ENCODE results near the gene HIPK1. TPM values are rescaled to one million over a fixed set of nuclear protein-coding genes. Genes with fewer than 3 reads are reported as not detected.
A peak's percentile ranks its signal among the peaks of the same experiment; 100 is the strongest.

Gene HIPK1
- total and polyA plus RNA-seq, 2 of the 13 experiments (the other 11 are each of a cell fraction or from before 2014, with no cell fraction given), result 20.8 to 33.4 TPM

DNA sequence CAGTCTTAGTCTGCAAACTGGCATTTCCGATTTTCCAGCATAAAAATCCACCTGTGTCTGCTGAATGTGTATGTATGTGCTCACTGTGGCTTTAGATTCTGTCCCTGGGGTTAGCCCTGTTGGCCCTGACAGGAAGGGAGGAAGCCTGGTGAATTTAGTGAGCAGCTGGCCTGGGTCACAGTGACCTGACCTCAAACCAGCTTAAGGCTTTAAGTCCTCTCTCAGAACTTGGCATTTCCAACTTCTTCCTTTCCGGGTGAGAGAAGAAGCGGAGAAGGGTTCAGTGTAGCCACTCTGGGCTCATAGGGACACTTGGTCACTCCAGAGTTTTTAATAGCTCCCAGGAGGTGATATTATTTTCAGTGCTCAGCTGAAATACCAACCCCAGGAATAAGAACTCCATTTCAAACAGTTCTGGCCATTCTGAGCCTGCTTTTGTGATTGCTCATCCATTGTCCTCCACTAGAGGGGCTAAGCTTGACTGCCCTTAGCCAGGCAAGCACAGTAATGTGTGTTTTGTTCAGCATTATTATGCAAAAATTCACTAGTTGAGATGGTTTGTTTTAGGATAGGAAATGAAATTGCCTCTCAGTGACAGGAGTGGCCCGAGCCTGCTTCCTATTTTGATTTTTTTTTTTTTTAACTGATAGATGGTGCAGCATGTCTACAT, 47.6 kb downstream of the HIPK1 start:
- TF ChIP-seq ZNF253 (CRISPR knock-in tag; IDR thresholded peaks at IDR 0.05; ENCODE audit: borderline replicate concordance) (no peak), CTCF (CRISPR knock-in tag; IDR thresholded peaks at IDR 0.05) (peak; percentile 17; the same call in 1 of the 2 replicates)
- peak; percentile 37 for DNase-seq (ENCODE audit: low spot score)
- WGBS (ENCODE audit: low lambda C conversion rate), result 92% methylated on average over 4 of the region's 4 CpGs
- Histone ChIP-seq H3K9ac (ENCODE audit: insufficient read depth, low read depth, low read length) (no peak overlapping the region), H2AFZ (ENCODE audit: low read length) (no peak overlapping the region), H3K36me3 (replicated peaks in 1 of 2; ENCODE audit: control insufficient read depth in 1 of 2, insufficient read depth in 2 of 2, low read length in 2 of 2) (peaks cover 14 to 28% of the 10 kb centered on the region in 2 experiments), H3K4me2 (ENCODE audit: low read depth, low read length) (no peak overlapping the region), H3K27ac (ENCODE audit: extremely low read length, insufficient read depth, low read length) (no peak overlapping the region), H3K27me3 (ENCODE audit: control insufficient read depth in 1 of 2, insufficient read depth in 2 of 2, low read length in 2 of 2) (no peaks in the 10 kb centered on the region; a peak in 1 of 5 replicates), H3K4me1 (ENCODE audit: insufficient read depth, low read length) (peaks cover 22% of the 10 kb centered on the region), H3K4me3 (replicated peaks in 1 of 3; ENCODE audit: insufficient read depth in 1 of 3, low read depth in 2 of 3, low read length in 3 of 3) (no peak overlapping the region), H4K20me1 (ENCODE audit: insufficient read depth, low read length) (no peaks in the 10 kb centered on the region), H3K9me3 (ENCODE audit: low read length) (no peaks in the 10 kb centered on the region), H3K79me2 (ENCODE audit: insufficient read depth, low read length) (no peaks in the 10 kb centered on the region)
- intact Hi-C loops (cut with micrococcal nuclease; ENCODE audit: unreplicated experiment), result no loop called here
- BruUV-seq (replicated peaks), result no TSS peak
- ChIA-PET CTCF (ENCODE audit: low intra/inter-chr PET ratio, low total read pairs) (no interaction called here), POLR2A (no interaction called here)
- in situ Hi-C loops (cut with HindIII; ENCODE audit: extremely low pct_ligation_motif_present, low pct_unique_long_range_greater_than_20kb), result loop anchor here (5.0 kb wide), 1 partner anchor 306 kb away; no protein-coding TSS in a partner anchor
- FAIRE-seq, result peak; percentile 68
- ATAC-seq, result peak; percentile 35; the same call in 2 of the 3 replicates

DNA sequence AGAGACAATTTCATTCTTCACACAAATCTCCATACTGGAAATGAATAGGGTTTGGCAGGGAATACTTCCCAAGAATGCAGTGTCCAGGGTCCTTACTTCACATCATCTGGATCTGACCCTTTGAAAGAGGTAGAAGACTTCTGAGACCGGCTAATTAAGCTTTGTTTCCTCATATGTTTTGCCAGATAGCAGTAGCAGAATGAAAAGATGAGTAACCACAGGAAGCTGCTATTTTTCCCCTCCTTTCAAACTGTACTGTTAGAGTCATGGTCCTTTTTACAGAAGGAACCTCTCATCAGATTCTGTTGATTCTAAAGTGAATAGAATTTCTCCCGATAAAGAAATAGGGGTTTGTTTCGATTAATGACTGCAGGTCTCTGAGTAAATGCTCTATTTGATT, 48.8 kb downstream of the HIPK1 start:
- WGBS (ENCODE audit: low lambda C conversion rate), result 78% methylated on average over 3 of the region's 3 CpGs
- no peak for ATAC-seq
- POLR2A ChIA-PET, result no interaction called here
- TF ChIP-seq ZNF839 (CRISPR knock-in tag; IDR thresholded peaks at IDR 0.05; ENCODE audit: borderline replicate concordance), result no peak
- TF ChIP-seq, protein P1, sequence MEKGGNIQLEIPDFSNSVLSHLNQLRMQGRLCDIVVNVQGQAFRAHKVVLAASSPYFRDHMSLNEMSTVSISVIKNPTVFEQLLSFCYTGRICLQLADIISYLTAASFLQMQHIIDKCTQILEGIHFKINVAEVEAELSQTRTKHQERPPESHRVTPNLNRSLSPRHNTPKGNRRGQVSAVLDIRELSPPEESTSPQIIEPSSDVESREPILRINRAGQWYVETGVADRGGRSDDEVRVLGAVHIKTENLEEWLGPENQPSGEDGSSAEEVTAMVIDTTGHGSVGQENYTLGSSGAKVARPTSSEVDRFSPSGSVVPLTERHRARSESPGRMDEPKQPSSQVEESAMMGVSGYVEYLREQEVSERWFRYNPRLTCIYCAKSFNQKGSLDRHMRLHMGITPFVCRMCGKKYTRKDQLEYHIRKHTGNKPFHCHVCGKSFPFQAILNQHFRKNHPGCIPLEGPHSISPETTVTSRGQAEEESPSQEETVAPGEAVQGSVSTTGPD (CRISPR knock-in tag; IDR thresholded peaks at IDR 0.05), result no peak
- TF ChIP-seq, protein P2, sequence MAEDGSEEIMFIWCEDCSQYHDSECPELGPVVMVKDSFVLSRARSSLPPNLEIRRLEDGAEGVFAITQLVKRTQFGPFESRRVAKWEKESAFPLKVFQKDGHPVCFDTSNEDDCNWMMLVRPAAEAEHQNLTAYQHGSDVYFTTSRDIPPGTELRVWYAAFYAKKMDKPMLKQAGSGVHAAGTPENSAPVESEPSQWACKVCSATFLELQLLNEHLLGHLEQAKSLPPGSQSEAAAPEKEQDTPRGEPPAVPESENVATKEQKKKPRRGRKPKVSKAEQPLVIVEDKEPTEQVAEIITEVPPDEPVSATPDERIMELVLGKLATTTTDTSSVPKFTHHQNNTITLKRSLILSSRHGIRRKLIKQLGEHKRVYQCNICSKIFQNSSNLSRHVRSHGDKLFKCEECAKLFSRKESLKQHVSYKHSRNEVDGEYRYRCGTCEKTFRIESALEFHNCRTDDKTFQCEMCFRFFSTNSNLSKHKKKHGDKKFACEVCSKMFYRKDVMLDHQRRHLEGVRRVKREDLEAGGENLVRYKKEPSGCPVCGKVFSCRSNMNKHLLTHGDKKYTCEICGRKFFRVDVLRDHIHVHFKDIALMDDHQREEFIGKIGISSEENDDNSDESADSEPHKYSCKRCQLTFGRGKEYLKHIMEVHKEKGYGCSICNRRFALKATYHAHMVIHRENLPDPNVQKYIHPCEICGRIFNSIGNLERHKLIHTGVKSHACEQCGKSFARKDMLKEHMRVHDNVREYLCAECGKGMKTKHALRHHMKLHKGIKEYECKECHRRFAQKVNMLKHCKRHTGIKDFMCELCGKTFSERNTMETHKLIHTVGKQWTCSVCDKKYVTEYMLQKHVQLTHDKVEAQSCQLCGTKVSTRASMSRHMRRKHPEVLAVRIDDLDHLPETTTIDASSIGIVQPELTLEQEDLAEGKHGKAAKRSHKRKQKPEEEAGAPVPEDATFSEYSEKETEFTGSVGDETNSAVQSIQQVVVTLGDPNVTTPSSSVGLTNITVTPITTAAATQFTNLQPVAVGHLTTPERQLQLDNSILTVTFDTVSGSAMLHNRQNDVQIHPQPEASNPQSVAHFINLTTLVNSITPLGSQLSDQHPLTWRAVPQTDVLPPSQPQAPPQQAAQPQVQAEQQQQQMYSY (CRISPR knock-in tag; IDR thresholded peaks at IDR 0.05), result no peak
- TF ChIP-seq, protein P3, sequence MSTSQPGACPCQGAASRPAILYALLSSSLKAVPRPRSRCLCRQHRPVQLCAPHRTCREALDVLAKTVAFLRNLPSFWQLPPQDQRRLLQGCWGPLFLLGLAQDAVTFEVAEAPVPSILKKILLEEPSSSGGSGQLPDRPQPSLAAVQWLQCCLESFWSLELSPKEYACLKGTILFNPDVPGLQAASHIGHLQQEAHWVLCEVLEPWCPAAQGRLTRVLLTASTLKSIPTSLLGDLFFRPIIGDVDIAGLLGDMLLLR (CRISPR knock-in tag; IDR thresholded peaks at IDR 0.05), result no peak
- no peak for TF ChIP-seq HNRNPK (IDR thresholded peaks at IDR 0.05; ENCODE audit: low read depth, low read length, poor library complexity, severe bottlenecking)

More for the DNA sequence above, 48.8 kb downstream of the HIPK1 start:
- FAIRE-seq, result no peak
- intact Hi-C loops (cut with micrococcal nuclease; ENCODE audit: unreplicated experiment), result loop anchor here (1.0 to 2.0 kb wide), 2 partner anchors 241 to 305 kb away; no protein-coding TSS in a partner anchor
- H3K36me3 ChIP-seq (replicated peaks in 1 of 2; ENCODE audit: control insufficient read depth in 1 of 2, insufficient read depth in 2 of 2, low read length in 2 of 2), result peaks cover 7 to 16% of the 10 kb centered on the region in 2 experiments
- no peak overlapping the region for H2AFZ ChIP-seq (ENCODE audit: low read length)
- no peak overlapping the region for H3K4me2 ChIP-seq (ENCODE audit: low read depth, low read length)
- H4K20me1 ChIP-seq (ENCODE audit: insufficient read depth, low read length), result no peaks in the 10 kb centered on the region
- H3K4me1 ChIP-seq (ENCODE audit: insufficient read depth, low read length), result peaks cover 34% of the 10 kb centered on the region
- CTCF ChIA-PET (ENCODE audit: low intra/inter-chr PET ratio, low total read pairs), result interaction anchor here (2.4 to 2.7 kb wide), 2 partner anchors 305 to 369 kb away, joined by 11 to 20 read pairs; no protein-coding TSS in a partner anchor
- no peak overlapping the region for H3K9ac ChIP-seq (ENCODE audit: insufficient read depth, low read depth, low read length)
- no peak overlapping the region for H3K4me3 ChIP-seq (replicated peaks in 1 of 3; ENCODE audit: insufficient read depth in 1 of 3, low read depth in 2 of 3, low read length in 3 of 3)
- H3K27me3 ChIP-seq (ENCODE audit: control insufficient read depth in 1 of 2, insufficient read depth in 2 of 2, low read length in 2 of 2), result no peaks in the 10 kb centered on the region; a peak in 1 of 5 replicates
- BruUV-seq (replicated peaks), result no TSS peak
- H3K9me3 ChIP-seq (ENCODE audit: low read length), result no peaks in the 10 kb centered on the region
- in situ Hi-C loops (cut with HindIII; ENCODE audit: extremely low pct_ligation_motif_present, low pct_unique_long_range_greater_than_20kb), result loop anchor here (5.0 kb wide), 1 partner anchor 304 kb away; no protein-coding TSS in a partner anchor
- H3K79me2 ChIP-seq (ENCODE audit: insufficient read depth, low read length), result no peaks in the 10 kb centered on the region
- no peak for DNase-seq (ENCODE audit: low spot score)
- no peak overlapping the region for H3K27ac ChIP-seq (ENCODE audit: extremely low read length, insufficient read depth, low read length)
